Stimulated activated CD4-positive, alpha-beta T cell treated with anti-CD3 and anti-CD28 coated beads, Interleukin-12 subunit alpha, Interleukin-12 subunit beta, amount 100 ng/mL, for 48 hours (primary cell): ENCODE data around the gene NGF.
"Not testable (repeated sequence)": the region's sequence is repeated elsewhere in the genome, so short reads cannot be mapped to it uniquely, and the experiment has no call there.

Experiments
- DNase-seq, 3 donors: peaks; one replicate each; pipeline ENCODE4 v3.0.0-alpha.2; 2020; ENCODE audit warnings: low read depth in 2 of 3, low spot score in 1 of 3

The NGF gene

DNA sequence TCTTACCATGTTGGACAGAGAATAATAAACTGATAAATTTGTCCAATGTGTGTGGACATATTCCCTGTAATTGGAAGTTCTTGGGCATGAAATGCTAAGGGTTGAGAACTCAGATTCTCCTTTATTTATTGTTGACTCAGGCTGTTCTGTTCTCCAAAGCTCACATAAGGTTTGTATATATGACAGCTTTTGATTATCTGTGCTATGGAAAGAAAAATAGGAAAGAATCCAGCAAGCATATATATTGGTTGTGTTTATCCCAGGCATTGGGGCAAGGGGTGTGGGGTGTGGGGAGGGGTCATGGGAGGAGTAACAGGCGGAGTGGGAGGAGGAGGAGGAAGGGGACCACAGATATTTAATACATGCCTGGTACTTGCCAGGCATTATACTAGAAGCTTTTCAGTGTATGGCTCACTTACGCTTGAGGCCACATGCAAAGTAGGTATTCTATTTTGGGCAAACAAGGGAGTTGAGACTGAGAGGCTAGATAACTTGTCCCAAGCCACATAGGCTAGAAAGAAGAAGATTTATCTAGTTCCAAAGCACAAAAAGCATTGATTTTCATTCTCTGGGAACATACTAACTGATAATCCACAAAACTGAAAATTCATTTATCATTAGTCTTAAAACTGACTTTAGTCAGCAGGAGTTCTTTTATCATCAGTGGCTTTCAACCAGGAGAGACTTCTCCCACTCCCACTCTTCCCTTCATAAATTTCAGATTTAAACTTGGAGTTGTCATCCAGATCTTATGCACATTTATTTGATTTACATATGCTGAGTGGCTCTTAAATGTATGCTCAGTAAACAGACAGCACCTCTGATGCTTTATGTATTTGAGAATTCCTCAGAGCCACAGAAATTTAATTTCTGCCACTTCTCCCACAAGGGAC lies 27.2 kb downstream of the NGF start:
- no peak for DNase-seq

DNA sequence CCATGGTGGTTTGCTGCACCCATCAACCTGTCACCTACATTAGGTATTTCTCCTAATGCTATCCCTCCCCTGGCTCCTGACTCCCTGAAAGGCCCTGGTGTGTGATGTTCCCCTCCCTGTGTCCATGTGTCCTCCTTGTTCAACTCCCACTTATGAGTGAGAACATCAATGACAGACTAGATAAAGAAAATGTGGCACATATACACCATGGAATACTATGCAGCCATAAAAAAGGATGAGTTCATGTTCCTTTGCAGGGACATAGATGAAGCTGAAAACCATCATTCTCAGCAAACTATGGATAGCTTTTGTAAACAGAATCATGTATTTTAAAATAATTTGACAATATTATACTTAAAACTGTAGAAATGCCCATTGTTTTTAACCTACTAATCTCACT lies 28.5 kb downstream of the NGF start:
- not testable (repeated sequence) for DNase-seq

DNA sequence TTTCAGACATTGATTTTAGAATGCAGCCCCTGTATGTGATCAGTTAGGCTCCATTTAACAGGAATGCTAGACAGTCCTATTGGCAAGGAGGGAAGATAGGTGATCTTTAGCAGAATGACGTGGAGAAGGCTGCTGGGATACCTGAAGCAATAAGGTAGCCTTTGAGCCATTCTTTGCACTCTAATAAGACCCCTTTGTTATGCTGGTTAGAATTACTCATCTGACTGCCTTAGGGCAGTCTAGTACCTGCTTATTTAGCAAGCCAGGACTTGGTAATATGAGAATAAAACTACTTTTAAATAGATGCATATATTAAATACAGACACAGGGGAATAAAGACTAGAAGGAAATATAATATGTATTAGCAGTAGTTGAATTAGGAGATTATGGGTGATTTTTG lies 29.1 kb downstream of the NGF start:
- no peak for DNase-seq

DNA sequence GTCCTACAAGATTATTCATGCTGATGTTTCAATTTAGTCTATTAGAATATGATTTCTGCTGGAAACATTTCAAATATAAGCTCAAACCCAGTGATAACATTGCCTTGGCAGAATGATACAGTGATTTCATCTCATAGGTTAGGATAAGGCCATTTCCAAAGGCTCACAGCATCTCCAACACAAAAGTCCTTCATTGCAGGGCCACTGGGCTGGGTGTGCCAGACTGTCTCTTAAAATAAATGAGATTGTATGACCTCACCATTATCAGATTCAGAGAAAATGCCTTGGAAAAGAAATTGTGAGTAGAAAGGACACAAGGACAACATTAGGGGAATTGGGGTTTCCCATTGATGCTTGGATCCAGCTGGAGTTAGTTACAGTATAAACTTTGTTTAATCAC lies 30.4 kb downstream of the NGF start:
- no peak for DNase-seq

DNA sequence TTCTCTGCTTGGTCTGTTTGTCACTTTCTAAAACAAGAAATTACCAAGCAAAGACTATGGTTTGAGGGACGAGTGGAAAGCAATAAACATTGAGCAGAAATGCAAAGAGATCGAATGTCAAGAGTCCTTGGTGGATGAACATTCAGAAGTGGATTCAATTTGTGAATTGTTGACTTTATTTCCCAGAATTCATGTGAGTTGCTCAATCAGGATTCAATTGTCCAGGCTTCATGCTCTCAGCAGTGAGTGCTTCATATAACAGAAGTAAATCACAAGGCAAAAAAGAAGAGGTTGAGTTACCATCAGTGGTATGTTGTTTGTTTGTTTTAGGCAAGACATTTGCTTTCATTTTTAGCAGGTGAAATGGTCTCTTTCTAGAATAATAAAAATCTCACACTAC lies 31.9 kb downstream of the NGF start:
- DNase-seq, result no peak

DNA sequence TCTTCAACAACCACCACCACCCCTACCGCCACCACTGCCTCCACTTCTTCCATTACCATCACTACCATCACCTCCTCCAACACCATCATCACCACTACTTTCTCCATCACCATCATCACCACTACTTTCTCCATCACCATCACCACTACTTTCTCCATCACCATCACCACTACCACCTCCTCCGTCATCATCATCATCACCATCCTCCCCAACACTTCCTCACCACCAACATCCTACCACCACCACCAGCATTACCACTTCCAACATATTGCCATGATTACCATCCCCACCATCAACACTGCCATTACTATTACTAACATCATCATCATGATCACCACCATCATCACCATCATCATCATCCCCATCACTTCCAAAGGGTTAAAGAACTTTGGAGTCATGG lies 34.7 kb downstream of the NGF start:
- DNase-seq, result no peak

DNA sequence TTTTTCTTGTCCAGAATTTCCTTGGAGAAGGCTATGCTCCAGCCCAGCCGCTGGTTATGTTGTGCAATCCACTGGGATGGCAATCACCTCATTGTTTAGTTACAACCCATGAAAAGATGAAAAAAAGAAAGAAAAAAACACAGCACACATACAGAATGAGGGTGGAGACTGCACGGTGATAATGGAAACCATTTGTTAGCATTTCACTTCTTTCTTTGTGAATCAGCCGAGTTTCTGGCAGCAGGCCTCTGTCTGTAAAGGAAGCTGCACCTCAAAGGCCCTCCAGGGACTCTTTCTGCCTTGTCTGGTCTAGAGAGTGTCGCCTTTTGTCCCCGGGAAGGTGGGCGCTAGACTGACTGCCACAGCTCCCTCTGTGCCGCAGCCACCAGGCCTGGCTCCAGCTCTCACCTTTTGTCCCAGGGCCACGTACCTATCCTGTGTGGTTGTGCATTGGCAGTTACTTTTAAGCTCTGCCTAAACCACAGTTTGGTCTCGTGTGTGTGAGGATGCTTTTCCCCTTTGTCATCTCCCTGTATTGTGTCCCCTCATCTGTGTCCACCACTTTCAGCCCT lies 35.6 kb downstream of the NGF start:
- no peak for DNase-seq

DNA sequence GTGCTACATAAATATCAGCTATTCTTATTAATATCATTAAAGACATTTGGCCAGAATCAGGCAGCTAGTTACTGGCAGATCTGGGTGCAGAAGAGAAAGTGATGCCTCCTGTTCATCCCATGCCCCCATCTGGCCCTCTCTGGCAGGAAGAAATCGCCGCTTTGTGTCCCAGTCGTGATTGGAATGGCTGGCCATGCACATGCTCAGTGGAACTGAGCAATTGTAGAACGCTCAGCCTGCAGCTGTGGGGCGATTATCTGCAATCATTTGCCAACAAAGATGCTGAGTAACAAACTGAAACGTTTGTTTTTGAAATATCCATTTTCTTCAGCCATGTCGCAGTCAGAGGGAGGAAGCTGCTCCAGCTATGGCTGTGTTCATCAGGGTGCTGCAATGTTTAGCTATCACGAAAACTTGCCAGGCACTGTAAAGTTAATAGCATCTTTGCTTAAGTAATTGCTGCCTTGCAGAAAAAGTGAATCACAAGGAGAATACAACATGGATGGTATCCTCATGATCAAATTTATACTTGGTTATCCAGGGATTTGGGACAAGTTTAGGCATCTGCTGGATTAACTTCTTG lies 36.5 kb downstream of the NGF start:
- DNase-seq, result no peak

DNA sequence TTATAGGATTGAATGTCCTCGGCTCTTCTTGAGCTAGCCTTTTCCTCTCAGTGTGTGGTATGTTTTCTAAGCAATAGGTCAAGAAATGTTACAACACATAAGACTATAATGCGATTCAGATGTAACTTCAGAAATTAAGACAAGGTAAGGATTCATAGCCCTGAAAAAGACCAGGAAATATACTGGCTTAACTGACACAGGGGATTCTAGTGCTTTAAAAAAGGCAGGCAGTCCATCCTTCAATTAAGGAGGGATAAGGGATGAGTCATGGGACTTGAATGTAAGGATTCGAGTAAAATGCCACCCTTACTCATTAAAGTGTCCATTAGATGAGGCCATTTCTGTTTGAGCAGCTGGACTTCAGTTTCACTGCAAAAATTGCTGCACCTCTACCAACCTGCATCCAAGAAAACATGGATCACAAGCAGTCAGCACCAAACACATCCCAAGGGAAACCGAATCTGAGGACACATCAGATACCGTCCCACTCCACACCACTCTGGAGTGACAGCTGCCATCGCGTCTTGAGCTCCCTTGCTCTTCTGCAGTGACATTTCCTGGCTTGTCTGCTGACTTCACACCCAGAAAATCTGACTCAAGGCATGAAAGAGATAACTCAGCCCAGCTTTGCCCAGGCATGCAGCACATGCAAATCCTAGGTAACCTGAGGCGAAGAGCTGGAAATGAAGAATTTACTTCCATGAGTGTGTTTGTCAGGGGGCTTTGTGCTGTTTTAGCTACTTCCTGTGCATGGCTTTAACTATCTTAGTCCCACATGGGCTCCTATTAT lies 37.8 kb downstream of the NGF start:
- DNase-seq, result no peak

DNA sequence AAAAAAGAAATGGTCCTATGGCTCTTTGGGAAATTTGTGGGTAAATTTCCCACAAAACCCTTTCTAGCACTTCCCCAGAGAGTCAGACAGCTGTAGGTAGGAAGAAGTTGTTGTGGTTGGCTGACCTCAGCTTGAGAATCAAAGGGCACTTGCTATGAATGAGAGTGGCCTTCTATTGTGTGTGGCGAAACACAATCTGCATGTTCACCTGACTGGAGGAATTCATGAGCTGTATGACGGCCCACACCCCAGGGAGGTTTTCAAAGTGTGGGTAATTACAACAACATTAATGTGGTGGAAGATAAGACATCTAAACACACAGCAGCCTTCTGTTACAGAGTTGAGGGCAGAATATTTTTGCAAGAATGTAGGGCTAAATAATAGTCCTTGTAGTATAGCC lies 38.8 kb downstream of the NGF start:
- no peak for DNase-seq

DNA sequence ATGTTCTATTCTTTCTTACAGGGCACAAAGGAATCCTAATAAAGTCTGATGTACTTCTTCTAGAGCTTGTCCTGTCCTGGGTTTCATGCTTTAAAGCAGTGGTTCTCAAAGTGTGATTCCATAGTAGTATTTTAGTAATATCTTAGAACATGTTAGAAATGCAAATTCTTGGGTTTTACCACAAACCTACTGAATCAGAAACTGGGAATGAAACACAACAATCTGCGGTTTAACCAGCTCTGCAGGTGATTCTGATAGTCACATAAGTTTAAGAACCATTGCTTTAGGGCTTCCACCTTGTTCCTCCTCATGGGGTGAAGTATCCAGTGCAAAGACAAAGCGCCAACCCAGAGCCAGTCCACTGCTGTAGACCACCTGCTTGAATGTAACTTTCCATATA lies 41.1 kb downstream of the NGF start:
- no peak for DNase-seq

DNA sequence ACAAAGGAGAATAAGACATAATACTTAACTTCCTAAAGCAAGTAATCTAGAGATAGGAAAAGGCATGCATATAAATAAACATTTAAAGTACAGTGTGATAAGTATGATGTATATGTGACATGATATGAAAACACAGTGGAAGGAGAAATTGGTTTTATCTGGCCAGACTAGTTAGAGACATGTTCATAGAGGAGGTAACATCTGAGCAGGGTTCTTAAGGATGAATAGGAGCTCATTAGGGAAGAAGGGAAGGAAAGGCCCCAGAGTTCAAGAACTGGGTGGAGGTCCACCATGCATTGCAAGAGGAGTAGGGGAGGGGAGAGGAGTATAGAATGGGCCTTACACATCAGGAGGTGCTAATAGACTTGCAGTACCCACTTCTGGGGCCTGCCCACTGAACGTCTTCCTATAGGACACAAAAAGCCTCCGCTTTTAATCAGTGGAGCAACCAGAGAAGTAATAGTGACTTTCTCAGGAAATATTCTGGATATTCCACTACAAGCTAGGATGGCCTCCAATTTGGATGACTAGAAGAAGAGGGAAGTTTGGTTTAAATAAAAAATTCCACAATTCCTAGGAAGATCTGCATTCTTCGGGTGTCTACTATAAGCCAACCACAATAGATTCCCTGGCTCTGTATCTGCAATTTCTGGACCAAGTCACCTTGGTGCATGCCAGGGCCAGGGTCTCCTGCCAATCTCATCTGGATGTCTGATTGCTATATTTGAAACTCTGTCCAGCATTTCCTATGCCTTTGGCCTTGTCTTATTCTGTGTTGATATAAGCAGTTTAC lies 41.9 kb downstream of the NGF start:
- DNase-seq, result no peak

DNA sequence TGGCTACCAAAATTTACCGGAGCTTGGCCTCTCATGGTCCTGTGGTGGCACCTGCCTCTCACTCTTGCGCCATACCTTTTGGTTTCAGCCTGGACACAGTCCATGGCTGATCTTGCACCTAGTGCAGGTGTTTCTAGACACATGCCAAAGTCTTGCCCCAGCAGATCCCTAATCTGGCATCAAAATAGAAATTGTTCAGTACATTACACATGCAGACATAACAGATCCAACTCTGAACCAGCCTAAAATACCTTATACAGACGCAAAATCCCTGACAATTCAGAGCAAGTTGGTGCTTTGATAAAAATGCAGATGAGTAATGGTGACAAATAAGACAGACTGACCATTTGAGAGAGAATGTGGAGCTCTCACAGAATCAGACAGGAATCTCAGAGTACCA lies 44.1 kb downstream of the NGF start:
- DNase-seq, result no peak

DNA sequence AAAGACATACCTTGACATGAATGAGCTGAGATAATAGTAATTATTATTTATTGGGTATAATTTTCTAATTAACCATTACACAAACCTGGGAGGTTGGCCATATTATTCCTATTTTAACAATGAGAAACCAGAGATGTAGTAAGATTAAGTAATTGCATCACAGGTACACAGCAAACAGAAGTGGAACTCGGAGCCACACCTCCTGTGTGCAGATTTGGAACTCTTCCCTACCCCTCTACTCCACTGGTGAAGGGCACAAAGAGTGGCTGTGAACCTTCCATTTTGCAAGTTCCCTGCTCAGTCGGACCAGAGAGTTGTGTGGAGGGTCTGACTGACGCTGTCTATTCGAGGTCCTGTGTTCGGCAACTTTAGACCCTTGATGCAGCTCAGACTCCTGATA lies 45.0 kb downstream of the NGF start:
- no peak for DNase-seq

DNA sequence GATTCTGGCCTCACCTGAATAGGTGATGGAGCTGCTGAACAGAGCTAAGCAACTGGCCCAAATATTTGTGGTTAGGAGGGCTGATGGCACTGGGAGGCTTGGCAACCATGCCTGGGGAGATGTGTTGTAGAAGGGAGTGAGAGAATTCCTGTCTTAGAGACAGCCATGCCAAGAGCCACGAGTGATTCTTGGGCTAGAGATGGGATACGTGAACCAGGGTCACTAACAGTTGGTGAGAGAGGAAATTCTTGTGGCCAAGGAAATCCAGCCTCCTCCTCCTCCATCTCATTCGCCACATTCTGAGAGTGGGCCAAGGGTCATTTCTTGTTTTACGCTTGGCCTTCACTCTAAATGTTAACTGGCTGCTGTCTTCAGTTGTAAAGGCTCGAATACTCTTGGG lies 46.3 kb downstream of the NGF start:
- DNase-seq, result no peak

DNA sequence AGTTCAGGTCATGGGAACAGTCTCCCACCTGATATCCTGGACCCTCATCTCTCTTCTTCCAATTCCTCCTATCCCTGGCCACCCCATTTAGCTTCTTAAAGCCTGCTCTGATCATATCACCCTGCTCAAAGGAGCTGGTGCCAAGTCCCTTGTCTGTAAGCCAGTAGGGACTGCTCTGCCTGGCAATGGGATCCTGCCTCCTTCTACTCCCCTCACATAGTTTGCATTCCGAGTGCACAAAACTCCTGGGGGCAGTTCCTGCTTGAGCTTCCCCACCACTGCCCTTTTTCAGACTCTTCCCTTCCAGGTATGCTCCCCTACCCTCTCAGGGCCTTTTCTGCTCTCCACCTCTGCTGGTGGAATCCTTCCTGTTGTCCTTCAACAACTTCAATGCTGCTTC lies 48.1 kb downstream of the NGF start:
- no peak for DNase-seq

DNA sequence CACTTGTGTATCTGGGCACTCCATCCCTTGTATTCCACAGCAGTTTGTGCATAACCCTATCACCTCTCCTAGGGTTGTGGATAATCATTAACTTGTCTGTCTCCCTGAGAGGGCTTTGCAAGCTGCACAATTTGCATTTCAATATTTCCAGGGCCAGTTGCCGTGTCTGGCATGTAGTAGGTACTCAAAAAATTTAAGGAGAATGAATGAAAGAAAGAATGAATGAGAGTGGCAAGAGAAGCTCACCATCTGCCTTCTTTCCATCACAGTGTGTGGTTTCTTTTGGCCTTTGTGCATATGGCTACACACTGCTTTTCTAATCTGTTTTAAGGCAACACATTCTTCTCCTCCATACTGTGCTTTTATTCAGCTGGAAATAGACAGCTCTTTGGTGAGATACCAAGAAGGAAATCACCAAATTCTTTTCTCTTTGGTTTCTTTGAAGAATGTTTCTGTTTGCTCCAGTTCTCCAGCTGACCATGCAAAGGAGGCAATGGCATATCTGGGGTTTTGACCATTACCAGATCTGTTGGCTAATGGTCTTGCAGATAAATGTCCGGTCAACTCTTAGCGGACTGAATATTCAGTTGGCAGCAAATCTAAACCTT lies 49.4 kb downstream of the NGF start:
- DNase-seq, result no peak

DNA sequence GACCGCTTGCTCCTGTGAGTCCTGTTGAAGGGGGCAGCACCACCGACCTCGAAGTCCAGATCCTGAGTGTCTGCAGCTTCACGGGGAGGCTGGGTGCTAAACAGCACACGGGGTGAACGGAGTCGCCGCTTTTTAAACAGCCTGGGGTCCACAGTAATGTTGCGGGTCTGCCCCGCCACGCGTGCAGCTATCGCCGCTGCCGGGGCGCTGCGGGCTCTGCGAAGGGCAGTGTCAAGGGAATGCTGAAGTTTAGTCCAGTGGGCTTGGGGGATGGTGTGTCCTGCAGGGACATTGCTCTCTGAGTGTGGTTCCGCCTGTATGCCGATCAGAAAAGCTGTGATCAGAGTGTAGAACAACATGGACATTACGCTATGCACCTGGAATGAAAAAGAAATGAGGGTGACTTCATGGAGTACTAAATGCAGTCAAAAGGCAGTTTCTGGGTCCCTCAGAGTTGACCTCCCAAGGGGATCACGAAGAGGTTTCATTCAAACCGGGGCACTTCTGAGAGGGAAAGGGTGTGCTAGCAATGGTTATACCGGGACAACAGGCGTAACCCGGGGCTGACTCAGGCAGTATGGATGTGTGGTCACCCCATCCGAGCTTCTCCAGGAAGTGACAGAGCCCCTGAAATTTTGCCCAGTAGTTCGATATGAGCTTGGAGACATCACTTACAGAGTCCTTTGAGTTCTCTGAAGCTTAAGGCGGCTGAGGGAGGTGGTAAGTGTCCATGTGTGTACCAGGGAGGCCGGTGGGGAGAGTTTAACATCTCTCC lies 51.4 kb downstream of the NGF start:
- no peak for DNase-seq

DNA sequence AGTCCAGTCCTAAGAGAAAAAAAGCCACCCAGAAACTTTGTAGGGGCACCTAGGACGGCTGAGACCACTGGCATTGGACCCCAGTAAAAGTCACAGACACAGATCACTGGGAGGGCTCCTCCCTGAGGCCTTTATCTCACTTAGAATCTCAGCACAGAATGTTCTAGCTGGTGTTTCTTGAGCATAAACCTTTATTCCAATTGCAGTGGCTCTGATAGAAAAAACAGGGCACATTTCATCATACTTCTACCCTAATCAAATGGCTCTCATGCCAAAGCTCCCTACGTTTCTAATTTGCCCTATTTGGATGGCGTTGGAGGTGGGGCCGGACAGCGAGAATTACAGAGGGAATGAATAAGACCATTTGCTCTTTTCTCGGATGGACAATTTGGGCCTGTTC lies 53.8 kb downstream of the NGF start:
- DNase-seq, result no peak

DNA sequence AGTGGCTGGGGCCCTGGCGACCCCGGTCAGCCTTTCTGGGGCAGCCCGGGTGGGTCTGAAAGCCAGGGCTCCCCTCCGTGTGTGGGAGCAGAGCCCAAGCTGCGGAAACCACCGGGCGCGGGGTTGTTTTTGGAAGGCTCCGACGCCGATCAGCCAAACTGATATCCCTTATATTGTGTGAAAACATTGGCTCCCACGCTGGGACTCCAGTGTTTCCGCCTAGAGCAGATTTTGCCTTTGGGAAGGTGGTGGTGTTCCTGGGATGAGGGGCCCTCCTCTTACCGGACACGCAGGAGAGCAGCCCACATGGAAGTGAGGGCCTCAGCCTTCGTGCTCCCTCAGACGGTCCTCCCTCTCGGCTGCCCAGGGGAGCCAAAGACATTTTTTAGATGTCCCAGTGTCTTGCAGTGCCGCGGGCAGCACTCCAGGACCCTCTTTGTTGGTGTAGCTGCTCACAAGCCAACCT lies 54.3 kb downstream of the NGF start:
- no peak for DNase-seq
